ENCODE data around the gene MICA. TPM values are rescaled to one million over a fixed set of nuclear protein-coding genes. Genes with fewer than 3 reads are reported as not detected.
"Not testable (repeated sequence)": the region's sequence is repeated elsewhere in the genome, so short reads cannot be mapped to it uniquely, and the experiment has no call there.

The MICA gene
- total and polyA plus RNA-seq, 9 of the 15 experiments (the other 6 are each of a cell fraction or from before 2014, with no cell fraction given), result 11.8 to 24.6 (median 16.7) TPM

DNA sequence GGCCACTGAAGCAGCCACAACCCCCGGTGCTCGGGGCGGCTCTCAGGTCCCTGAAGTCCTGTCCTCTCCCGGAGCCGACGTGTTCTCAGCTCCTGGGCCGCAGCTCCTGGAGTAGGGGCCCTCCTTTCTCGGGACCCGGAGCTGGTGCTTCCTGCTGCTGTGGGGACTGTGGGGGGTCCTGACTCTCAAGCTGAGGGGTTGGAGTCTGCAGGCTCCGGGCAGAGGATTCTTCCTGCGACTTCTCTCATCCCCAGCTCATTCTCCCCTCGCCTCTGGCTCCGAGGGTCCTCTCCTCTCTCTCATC lies 618 bp downstream of the MICA start:
- FAIRE-seq; BruUV-seq (replicated peaks): not testable (repeated sequence)
- POLR2A ChIA-PET, result interaction anchor here (0.6 to 1.6 kb wide), 8 partner anchors 27 to 235 kb away, joined by 3 to 5 read pairs (median 3); partner anchors contain the start of gene DDX39B

More for the DNA sequence above, 618 bp downstream of the MICA start:
- CTCF ChIA-PET (ENCODE audit: low intra/inter-chr PET ratio), result interaction anchor here (0.7 kb wide), 1 partner anchor 38 kb away, joined by 3 read pairs; no protein-coding TSS in a partner anchor
- H4K20me1 ChIP-seq (replicated peaks; ENCODE audit: control insufficient read depth, insufficient read depth, low read length); H3K9me1 ChIP-seq (ENCODE audit: control insufficient read depth, insufficient read depth, low read length); H3K27me3 ChIP-seq (ENCODE audit: control insufficient read depth in 2 of 2, insufficient read depth in 2 of 2, low read length in 2 of 2); intact Hi-C loops (cut with micrococcal nuclease); H3K36me3 ChIP-seq (ENCODE audit: control insufficient read depth, insufficient read depth, low read length); ATAC-seq; H3K27ac ChIP-seq (ENCODE audit: extremely low read depth, low read depth, low read length); DNase-seq (ENCODE audit: extremely low read depth in 1 of 4, low spot score in 3 of 4); H3K9me3 ChIP-seq (replicated peaks; ENCODE audit: control insufficient read depth, insufficient read depth, low read depth, low read length): not testable (repeated sequence)
- Histone ChIP-seq H3K9ac (ENCODE audit: insufficient read depth in 1 of 2, low read depth in 2 of 2, low read length in 2 of 2) (peak overlapping the region; percentile 65 to 94; a peak in 3 of 4 replicates), H3K4me1 (replicated peaks in 1 of 2; ENCODE audit: control insufficient read depth in 2 of 2, insufficient read depth in 2 of 2, low read length in 2 of 2) (peaks cover 27 to 29% of the 10 kb centered on the region in 2 experiments; a peak in 4 of 5 replicates), H3K79me2 (ENCODE audit: control insufficient read depth, insufficient read depth, low read length) (peaks cover 71% of the 10 kb centered on the region), H3K4me2 (ENCODE audit: insufficient read depth, low read length) (peak overlapping the region; percentile 85), H2AFZ (ENCODE audit: low read depth, low read length) (peak overlapping the region; percentile 81), H3K4me3 (peak overlapping the region; percentile 50)
- TF ChIP-seq, protein P1, sequence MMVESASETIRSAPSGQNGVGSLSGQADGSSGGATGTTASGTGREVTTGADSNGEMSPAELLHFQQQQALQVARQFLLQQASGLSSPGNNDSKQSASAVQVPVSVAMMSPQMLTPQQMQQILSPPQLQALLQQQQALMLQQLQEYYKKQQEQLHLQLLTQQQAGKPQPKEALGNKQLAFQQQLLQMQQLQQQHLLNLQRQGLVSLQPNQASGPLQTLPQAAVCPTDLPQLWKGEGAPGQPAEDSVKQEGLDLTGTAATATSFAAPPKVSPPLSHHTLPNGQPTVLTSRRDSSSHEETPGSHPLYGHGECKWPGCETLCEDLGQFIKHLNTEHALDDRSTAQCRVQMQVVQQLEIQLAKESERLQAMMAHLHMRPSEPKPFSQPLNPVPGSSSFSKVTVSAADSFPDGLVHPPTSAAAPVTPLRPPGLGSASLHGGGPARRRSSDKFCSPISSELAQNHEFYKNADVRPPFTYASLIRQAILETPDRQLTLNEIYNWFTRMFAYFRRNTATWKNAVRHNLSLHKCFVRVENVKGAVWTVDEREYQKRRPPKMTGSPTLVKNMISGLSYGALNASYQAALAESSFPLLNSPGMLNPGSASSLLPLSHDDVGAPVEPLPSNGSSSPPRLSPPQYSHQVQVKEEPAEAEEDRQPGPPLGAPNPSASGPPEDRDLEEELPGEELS (CRISPR knock-in tag; IDR thresholded peaks at IDR 0.05; ENCODE audit: borderline replicate concordance), result 0 out of 2 replicates have a peak, but pooled peaks have one; percentile 52
- TF ChIP-seq, protein P2, sequence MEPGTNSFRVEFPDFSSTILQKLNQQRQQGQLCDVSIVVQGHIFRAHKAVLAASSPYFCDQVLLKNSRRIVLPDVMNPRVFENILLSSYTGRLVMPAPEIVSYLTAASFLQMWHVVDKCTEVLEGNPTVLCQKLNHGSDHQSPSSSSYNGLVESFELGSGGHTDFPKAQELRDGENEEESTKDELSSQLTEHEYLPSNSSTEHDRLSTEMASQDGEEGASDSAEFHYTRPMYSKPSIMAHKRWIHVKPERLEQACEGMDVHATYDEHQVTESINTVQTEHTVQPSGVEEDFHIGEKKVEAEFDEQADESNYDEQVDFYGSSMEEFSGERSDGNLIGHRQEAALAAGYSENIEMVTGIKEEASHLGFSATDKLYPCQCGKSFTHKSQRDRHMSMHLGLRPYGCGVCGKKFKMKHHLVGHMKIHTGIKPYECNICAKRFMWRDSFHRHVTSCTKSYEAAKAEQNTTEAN (CRISPR knock-in tag; IDR thresholded peaks at IDR 0.05), result 0 out of 2 replicates have a peak, but pooled peaks have one; percentile 27
- WGBS (ENCODE audit: insufficient coverage, low coverage, missing lambda C conversion rate), result 11% methylated on average over 13 of the region's 13 CpGs
- in situ Hi-C loops (cut with MboI), result loop anchor here (5.0 kb wide), 2 partner anchors 38 to 198 kb away; no protein-coding TSS in a partner anchor
